ENCODE measurements around the gene CD84.
"Not testable (repeated sequence)": the region's sequence is repeated elsewhere in the genome, so short reads cannot be mapped to it uniquely, and the experiment has no call there.

CD84 gene

GRCh38 chr1:160541622-160542302 is 37.5 kb downstream of the CD84 start:
- DNase-seq (ENCODE audit: low spot score): peak; percentile 81

GRCh38 chr1:160540859-160541233 is 38.5 kb downstream of the CD84 start:
- no peak for DNase-seq (ENCODE audit: low spot score)

- no peak for DNase-seq (ENCODE audit: low spot score)
Observed at GRCh38 chr1:160539990-160540858, 39.1 kb downstream of the CD84 start.

- no peak for DNase-seq (ENCODE audit: low spot score)
Observed at GRCh38 chr1:160539684-160539989, 39.7 kb downstream of the CD84 start.

GRCh38 chr1:160538985-160539651 is 40.2 kb downstream of the CD84 start:
- DNase-seq (ENCODE audit: low spot score): no peak

GRCh38 chr1:160537714-160538665 is 41.3 kb downstream of the CD84 start:
- no peak for DNase-seq (ENCODE audit: low spot score)

- no peak for DNase-seq (ENCODE audit: low spot score)
Observed at GRCh38 chr1:160534823-160535605, 44.3 kb downstream of the CD84 start.

- DNase-seq (ENCODE audit: low spot score): not testable (repeated sequence)
Observed at GRCh38 chr1:160532557-160532813, 46.8 kb downstream of the CD84 start.

- not testable (repeated sequence) for DNase-seq (ENCODE audit: low spot score)
Observed at GRCh38 chr1:160531809-160532556, 47.3 kb downstream of the CD84 start.

- DNase-seq (ENCODE audit: low spot score): not testable (repeated sequence)
Observed at GRCh38 chr1:160529401-160529952, 49.8 kb downstream of the CD84 start.

- not testable (repeated sequence) for DNase-seq (ENCODE audit: low spot score)
Observed at GRCh38 chr1:160523789-160524188, 55.5 kb downstream of the CD84 start.

GRCh38 chr1:160522622-160523345 is 56.5 kb downstream of the CD84 start, which contains the start of gene SLAMF6:
Gene SLAMF6 (minus strand): TSS chr1:160523255. CDS start chr1:160523192, 63 bp downstream.
- DNase-seq (ENCODE audit: low spot score): no peak

GRCh38 chr1:160522136-160522535 is 57.2 kb downstream of the CD84 start:
- no peak for DNase-seq (ENCODE audit: low spot score)

GRCh38 chr1:160521554-160521953 is 57.7 kb downstream of the CD84 start:
- DNase-seq (ENCODE audit: low spot score): no peak

- no peak for DNase-seq (ENCODE audit: low spot score)
Observed at GRCh38 chr1:160520999-160521398, 58.3 kb downstream of the CD84 start.

GRCh38 chr1:160520582-160520981 is 58.7 kb downstream of the CD84 start:
- DNase-seq (ENCODE audit: low spot score): peak; percentile 29

GRCh38 chr1:160519642-160520435 is 59.5 kb downstream of the CD84 start:
- peak; percentile 79 for DNase-seq (ENCODE audit: low spot score)

GRCh38 chr1:160517519-160517918 is 61.8 kb downstream of the CD84 start:
- not testable (repeated sequence) for DNase-seq (ENCODE audit: low spot score)

- DNase-seq (ENCODE audit: low spot score): not testable (repeated sequence)
Observed at GRCh38 chr1:160515908-160516307, 63.4 kb downstream of the CD84 start.

Data from kidney tubule cell (primary cell).